Measurements from ENCODE around the gene PIEZO1. TPM values are rescaled to one million over a fixed set of nuclear protein-coding genes. Genes with fewer than 3 reads are reported as not detected.
A peak's percentile ranks its signal among the peaks of the same experiment; 100 is the strongest.
"Not testable (repeated sequence)": the region's sequence is repeated elsewhere in the genome, so short reads cannot be mapped to it uniquely, and the experiment has no call there.

The PIEZO1 gene
- total RNA-seq, 2 donors from 2014 or later: 37.7 to 73.2 TPM

GRCh38 chr16:88775825-88776224 is 9.2 kb downstream of the PIEZO1 start:
- no peak overlapping the region for H3K27ac ChIP-seq
- no peaks in the 10 kb centered on the region for H3K36me3 ChIP-seq
- H3K4me3 ChIP-seq: no peak overlapping the region
- H3K9me3 ChIP-seq: no peaks in the 10 kb centered on the region
- H3K27me3 ChIP-seq: no peaks in the 10 kb centered on the region
- peaks cover 0 to 68% of the 10 kb centered on the region in 2 donors for H3K4me1 ChIP-seq
- no peak for TF ChIP-seq CTCF (IDR thresholded peaks at IDR 0.05)
- DNase-seq (ENCODE audit: low spot score): no peak

GRCh38 chr16:88774544-88775393 is 10.3 kb downstream of the PIEZO1 start:
- H3K9me3 ChIP-seq: no peaks in the 10 kb centered on the region
- no peak overlapping the region for H3K27ac ChIP-seq
- no peak overlapping the region for H3K4me3 ChIP-seq
- no peaks in the 10 kb centered on the region for H3K27me3 ChIP-seq
- TF ChIP-seq CTCF (IDR thresholded peaks at IDR 0.05): no peak
- no peak for DNase-seq (ENCODE audit: low spot score)
- peaks cover 0 to 68% of the 10 kb centered on the region in 2 donors for H3K4me1 ChIP-seq
- no peaks in the 10 kb centered on the region for H3K36me3 ChIP-seq

DNA sequence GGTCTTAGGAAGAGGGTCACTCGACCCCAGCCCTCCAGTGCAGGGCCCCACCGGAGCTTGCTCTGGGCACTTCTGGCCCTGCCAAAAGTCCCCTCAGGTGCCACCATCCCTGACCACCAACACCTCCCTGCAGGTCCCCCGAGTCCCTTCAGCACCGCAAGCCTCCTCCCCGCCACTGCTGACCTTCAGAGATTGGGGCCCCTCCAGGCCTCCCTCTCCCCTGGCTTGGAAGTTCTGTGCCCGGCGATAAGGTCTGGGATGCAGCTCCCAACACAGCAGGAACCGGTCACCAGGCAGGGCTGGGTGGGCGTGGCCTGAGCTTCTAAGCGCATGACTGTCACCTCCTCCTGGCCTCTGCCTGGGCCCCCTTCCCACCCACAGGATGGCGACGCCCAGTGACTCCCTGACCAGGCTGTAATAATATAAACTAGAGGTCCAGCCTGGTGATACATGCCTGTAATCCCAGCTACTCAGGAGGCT is 11.2 kb downstream of the PIEZO1 start:
- H3K27me3 ChIP-seq: no peaks in the 10 kb centered on the region
- no peaks in the 10 kb centered on the region for H3K9me3 ChIP-seq
- H3K27ac ChIP-seq: peak overlapping the region in 1 of 2 donors; percentile 37
- H3K4me1 ChIP-seq: peaks cover 0 to 68% of the 10 kb centered on the region in 2 donors
- DNase-seq (ENCODE audit: low spot score): peak; percentile 84
- H3K4me3 ChIP-seq: no peak overlapping the region
- H3K36me3 ChIP-seq: no peaks in the 10 kb centered on the region
- no peak for TF ChIP-seq CTCF (IDR thresholded peaks at IDR 0.05)

DNA sequence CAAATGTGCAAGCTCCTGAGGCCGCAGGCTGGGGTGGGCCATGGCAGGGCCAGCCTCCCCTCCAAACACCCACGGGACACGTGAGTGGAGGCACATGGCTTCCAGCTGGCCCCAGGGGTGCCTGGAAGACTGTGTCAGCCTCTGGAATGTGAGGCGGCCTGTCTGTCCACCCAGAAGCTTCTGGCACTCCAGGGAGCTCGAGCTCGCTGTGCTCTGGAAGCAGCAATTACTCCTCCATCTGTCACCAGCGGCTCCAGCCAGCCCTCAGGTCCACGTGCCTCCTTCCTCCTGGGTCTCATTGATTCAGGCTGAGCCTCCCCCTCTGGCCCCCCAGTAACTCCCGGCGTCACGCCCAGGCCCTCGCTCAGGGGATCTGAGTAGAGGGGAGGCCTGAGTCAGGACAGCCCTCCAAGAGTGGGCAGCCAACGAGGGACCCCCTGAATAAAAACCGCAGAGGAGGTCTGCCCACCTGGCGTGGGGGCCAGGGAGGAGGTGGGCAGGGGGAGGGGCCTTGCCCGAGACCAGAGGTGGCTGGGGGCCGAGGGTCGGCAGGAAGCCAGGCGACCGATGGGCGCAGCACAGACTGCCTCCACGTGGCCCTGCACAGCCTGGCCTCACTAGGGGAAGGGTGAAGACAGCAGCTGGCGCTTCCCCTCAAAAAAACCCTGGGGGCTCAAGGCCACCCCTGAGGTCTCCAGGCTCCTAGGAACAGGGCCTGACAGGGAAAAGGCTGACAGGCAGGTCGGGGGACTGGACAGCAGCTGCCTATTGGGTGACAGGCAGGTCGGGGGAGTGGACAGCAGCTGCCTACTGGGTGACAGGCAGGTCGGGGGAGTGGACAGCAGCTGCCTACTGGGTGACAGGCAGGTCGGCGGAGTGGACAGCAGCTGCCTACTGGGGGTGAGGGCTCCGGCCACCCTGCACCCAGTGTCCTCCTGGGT is 11.9 kb downstream of the PIEZO1 start:
- no peaks in the 10 kb centered on the region for H3K9me3 ChIP-seq
- peaks cover 0 to 75% of the 10 kb centered on the region in 2 donors for H3K4me1 ChIP-seq
- DNase-seq (ENCODE audit: low spot score): no peak
- H3K27ac ChIP-seq: peak overlapping the region in 1 of 2 donors; percentile 37
- no peak for TF ChIP-seq CTCF (IDR thresholded peaks at IDR 0.05)
- H3K27me3 ChIP-seq: no peaks in the 10 kb centered on the region
- no peak overlapping the region for H3K4me3 ChIP-seq
- no peaks in the 10 kb centered on the region for H3K36me3 ChIP-seq

GRCh38 chr16:88771781-88772180 is 13.2 kb downstream of the PIEZO1 start:
- H3K4me1 ChIP-seq: peaks cover 0 to 85% of the 10 kb centered on the region in 2 donors
- H3K9me3 ChIP-seq: not testable (repeated sequence)

More at GRCh38 chr16:88771781-88772180, 13.2 kb downstream of the PIEZO1 start:
- not testable (repeated sequence) for H3K27me3 ChIP-seq; H3K27ac ChIP-seq; H3K36me3 ChIP-seq; DNase-seq (ENCODE audit: low spot score); H3K4me3 ChIP-seq
